SK-N-DZ (cell line): Measurements from ENCODE around the gene TAF6.

Experiments
- DNase-seq: peaks from one replicate; pipeline ENCODE4 v3.0.0-alpha.2; 2015; ENCODE audit warnings: low spot score
- small RNA-seq, 2 experiments: library from RNA; depleted of rRNA; stranded (forward); fragments of <200 nt; gene quantifications; one replicate each; pipeline ENCODE3, GENCODE V24; 2014

Gene TAF6

DNA sequence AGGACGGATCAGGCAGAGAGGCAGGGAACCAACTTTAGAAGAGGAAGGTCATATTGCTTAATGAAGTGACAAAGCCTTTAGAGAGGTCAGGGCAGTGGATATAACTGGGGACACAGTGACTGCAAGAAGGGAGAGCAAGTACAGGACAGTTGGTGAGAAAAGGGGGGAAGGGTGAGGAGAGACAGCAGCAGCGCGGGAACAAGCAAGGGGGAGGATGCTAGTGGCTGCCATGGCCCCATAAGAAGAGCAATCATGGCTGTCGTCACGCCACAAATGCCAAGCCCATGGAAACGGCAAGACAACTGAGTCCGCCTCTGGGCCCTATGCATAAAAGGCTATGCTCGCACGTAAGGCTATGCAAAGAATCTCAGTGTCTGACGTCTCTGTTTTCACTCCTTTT is 46.7 kb downstream of the TAF6 start:
- no peak for DNase-seq

DNA sequence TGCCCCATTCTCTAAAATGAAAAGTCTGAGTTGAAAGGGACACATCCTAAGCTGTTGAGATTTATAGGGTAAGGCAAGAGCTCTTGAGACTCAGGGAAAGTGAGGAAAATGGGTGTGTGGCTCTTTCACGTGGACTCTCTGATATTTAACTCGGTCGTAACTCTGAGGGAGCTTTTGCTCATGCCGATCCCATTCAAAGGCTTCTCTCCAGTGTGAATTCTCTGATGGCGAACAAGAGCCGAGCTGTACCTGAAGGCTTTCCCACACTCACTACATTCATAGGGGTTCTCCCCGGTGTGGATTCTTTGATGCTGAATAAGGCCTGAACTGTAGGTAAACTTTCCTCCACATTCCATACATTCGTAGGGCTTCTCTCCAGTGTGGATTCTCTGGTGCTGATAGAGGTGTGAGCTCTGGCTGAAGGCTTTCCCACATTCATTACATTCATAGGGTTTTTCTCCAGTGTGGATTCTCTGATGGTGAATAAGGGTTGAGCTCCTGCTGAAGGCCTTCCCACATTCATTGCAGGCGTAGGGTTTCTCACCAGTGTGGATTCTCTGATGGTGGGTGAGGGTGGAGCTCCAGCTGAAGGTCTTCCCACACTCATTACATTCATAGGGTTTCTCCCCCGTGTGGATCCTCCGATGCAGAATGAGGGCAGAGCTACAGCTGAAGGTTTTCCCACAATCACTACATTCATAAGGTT is 48.0 kb downstream of the TAF6 start:
- DNase-seq = no peak

DNA sequence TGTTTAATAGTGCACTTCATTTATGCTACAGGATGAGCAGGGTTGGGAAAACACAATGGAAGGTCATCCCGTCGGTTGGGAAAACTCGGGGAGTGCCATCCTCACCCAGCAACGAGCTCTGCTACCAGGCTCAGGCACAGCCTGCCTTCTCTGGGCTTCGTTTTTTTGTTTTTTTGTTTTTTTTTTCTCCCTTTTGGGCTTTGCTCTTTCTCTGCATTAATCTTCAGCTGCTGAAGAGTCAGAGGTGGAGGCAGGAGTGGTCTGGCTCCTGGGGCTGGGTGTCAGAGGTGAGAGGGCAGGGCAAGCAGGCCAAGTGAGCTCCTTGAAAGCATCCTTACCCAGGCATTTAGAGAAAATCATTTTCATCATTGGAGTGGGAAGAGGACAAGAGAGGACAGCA is 49.2 kb downstream of the TAF6 start:
- DNase-seq = no peak

DNA sequence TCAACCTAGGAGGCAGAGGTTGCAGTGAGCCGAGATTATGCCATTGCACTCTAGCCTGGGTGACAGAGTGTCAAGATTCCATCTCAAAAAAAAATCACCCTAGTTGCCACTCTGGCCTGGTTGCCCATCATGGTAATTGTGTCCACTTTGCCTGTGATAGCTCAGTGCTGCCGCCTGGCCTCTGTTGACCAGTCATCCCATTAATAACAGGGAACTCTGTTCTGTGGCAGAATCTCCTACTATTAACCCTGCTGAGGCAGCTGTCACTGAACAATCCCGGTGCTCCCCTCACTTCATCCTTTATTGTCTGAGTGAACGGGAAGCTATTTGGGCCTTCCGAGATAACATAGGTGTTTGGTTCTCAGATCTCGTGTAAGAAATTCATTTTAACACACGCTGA is 52.2 kb downstream of the TAF6 start:
- no peak for DNase-seq

DNA sequence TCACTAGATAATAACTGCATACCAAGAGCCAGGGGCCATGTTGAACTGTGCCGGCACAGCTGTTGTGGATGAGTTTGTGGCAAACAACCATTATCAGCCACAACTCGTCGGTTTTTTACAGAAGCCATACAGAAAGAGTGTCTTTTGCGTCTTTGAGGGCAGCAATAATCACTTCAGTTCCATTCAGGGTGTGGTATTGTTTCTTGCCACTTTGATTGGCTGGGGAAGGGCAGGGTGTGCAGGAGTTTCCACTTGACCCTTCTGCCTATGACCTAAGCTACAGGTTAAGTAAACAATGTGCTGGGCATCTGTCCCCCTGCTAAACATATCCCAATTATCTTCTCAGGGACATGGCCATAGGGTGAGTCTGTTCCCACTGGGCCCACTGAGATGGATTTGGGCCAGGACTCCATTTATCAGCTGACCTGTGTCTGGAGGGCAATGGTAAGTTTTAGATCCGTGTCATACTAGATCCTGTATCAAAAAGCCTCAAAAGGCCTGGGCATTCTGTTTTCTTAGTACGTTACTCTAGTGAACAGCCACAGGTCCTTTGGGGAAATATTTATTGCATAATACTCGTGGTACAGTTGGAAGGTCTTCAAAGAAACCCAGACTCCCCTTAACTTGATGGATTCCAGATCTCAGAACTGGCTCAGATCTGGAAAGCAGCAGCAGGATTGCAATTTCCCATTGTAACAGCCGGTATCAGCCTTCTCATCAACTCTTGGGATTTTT is 53.5 kb downstream of the TAF6 start:
- DNase-seq = peak; percentile 41

DNA sequence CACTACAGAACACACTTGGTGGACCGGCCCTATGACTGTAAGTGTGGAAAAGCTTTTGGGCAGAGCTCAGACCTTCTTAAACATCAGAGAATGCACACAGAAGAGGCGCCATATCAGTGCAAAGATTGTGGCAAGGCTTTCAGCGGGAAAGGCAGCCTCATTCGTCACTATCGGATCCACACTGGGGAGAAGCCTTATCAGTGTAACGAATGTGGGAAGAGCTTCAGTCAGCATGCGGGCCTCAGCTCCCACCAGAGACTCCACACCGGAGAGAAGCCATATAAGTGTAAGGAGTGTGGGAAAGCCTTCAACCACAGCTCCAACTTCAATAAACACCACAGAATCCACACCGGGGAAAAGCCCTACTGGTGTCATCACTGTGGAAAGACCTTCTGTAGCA is 55.0 kb downstream of the TAF6 start:
- DNase-seq = no peak

DNA sequence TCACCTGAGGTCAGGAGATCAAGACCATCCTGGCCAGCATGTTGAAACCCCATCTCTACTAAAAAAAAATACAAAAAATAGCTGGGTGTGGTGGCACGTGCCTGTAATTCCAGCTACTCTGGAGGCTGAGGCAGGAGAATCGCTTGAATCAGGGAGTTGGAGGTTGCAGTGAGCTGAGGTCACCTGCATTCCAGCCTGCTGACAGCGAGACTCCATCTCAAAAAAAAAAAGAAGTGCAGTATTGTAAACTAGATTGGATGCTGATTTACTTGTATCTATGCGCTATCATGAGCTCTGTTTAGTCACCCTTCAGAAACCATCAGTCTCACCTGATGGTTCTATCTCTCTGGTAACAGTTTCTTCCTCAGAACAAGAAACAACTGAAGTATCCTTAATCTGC is 55.8 kb downstream of the TAF6 start:
- DNase-seq = no peak

DNA sequence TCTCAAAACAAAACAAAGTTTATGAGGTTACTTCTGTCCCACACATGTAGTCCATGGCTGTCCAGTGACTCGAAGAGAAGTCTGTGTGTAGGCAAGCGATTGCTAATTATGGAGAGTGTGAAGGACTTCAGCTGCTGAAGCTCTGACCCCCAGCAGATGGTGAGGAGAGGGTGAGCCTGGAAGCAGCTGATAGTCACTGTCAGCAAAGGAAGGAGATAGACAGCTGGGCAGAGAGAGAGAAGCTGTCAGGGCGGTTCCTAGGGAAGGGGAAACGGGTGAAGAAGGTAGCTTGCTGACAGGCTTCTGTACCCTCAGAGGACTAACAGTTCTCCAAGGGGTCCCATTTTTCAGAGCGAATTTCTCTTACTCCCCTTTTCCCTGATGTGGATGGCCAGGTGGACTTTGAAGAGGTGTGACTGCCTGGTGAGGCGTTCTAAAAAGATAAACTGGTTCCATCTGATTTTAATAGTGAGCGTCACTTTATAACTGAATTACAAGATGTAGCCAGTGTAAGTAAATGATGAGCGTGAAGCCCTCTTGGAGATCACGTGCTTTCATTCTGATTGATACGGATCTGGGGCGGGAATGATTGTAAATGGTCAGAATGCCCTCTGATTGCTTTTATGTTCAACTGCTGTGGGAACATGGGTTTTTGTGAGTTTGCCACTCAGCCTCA is 57.5 kb downstream of the TAF6 start:
- DNase-seq = no peak

DNA sequence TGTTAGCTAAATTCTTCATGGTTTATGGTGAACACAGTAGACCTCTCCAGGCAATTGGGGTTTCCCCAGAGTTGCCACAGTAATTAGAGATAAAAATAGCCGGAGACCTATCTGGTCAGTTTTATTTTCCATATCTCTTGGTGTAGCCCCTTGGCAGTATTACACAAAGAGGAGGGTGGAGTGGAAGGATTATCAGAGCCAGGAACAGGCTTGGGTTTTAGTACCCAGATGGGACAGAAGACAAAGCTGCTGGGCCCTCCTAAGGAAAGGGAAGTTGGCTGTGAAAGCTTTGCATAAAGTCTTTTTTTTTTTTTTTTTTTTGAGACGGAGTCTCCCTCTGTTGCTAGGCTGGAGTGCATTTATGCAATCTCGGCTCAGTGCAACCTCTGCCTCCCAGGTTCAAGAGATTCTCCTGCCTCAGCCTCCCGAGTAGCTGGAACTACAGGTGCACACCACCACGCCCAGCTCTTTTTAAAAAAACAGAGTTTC is 59.9 kb downstream of the TAF6 start:
- DNase-seq = no peak

Small RNAs within 50 kb of the gene (small RNA-seq; reads per million reads assigned to genes)
- gene MIR106B (19.1 to 164 reads per million in 2 experiments), gene MIR25 (366 to 4,459 reads per million in 2 experiments), gene MIR93 (161 to 1,246 reads per million in 2 experiments)
